Suprapubic skin (tissue), 4 donors: ENCODE data around the gene ERAS.

Experiments used
- EP300 ChIP-seq: sonication (generic); formaldehyde crosslinking; IDR thresholded peaks from one replicate; pipeline ENCODE4 v1.6.1; 2017; ENCODE audit warnings: antibody characterized with exemption
- POLR2A ChIP-seq, 2 donors: fragments of 450-650 bp; IDR thresholded peaks; one replicate each; pipeline ENCODE4 v1.6.1; 2017; ENCODE audit warnings: antibody characterized with exemption in 2 of 2, mild to moderate bottlenecking in 2 of 2, moderate library complexity in 2 of 2
- POLR2AphosphoS5 ChIP-seq, 3 donors: sonication (generic); formaldehyde crosslinking; IDR thresholded peaks; one replicate each; pipeline ENCODE4 v1.6.1; 2017; ENCODE audit warnings: antibody characterized with exemption in 3 of 3
- TF ChIP-seq, protein P1 (sequence below), 2 donors: fragments of 200-600 bp in 1 of 2; fragments of 450-650 bp in 1 of 2; sonication (generic) in 1 of 2; IDR thresholded peaks; one replicate each; pipeline ENCODE4 v1.5.1; 2016 to 2019; ENCODE audit warnings: antibody characterized with exemption in 2 of 2, mild to moderate bottlenecking in 1 of 2, moderate library complexity in 1 of 2

GRCh38 chrX:48792219-48792618 lies 34.1 kb upstream of the ERAS start:
- TF ChIP-seq POLR2A (IDR thresholded peaks at IDR 0.05) (no peak), POLR2AphosphoS5 (IDR thresholded peaks at IDR 0.05) (no peak), EP300 (no peak)
- TF ChIP-seq, protein P1, sequence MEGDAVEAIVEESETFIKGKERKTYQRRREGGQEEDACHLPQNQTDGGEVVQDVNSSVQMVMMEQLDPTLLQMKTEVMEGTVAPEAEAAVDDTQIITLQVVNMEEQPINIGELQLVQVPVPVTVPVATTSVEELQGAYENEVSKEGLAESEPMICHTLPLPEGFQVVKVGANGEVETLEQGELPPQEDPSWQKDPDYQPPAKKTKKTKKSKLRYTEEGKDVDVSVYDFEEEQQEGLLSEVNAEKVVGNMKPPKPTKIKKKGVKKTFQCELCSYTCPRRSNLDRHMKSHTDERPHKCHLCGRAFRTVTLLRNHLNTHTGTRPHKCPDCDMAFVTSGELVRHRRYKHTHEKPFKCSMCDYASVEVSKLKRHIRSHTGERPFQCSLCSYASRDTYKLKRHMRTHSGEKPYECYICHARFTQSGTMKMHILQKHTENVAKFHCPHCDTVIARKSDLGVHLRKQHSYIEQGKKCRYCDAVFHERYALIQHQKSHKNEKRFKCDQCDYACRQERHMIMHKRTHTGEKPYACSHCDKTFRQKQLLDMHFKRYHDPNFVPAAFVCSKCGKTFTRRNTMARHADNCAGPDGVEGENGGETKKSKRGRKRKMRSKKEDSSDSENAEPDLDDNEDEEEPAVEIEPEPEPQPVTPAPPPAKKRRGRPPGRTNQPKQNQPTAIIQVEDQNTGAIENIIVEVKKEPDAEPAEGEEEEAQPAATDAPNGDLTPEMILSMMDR (IDR thresholded peaks at IDR 0.05): no peak
